ENCODE data around the gene TBC1D16.
"Not testable (repeated sequence)": the region's sequence is repeated elsewhere in the genome, so short reads cannot be mapped to it uniquely, and the experiment has no call there.

The TBC1D16 gene

DNA sequence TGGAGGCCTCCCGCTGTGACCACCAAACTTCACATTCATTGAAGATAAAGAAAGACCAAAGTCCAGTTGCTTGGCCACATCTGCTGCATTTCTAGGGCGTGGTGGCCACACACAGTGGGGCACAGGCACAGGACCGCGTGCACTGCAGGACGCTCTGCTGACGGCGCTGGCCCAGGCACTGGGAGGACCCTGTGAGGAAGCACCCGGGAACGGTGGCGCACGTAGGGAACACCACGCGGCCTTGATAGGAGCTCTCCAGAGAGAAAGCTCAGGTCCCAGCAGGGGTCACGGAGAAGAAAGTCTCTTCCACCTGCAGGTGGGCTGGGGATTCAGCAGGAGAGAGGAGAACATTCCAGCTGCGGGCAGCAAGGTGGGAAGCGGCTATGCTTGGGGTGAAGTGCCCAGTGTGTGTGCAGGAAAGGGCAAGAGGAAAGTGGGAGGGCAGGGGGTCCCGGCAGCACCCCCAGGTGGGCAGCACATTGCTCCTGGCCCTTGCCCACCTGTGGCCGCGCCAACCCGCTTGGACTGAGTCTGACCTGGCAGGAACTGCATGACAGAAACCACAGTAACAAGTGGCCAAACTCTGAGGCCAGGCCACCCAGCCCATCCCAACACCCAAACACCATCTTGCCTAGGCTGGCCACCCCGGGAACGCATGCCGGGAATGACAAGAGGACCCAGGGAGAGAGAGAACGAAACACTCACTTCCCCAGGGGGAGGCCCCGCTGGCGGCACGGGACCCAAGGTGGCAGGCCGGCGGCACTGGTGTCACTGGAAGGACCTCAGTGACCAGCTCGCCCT lies 32.8 kb downstream of the TBC1D16 start:
- Histone ChIP-seq H3K27ac (ENCODE audit: low read depth, low read length) (no peak overlapping the region), H3K27me3 (ENCODE audit: control insufficient read depth, insufficient read depth, low read length) (no peaks in the 10 kb centered on the region), H3K9ac (ENCODE audit: low read length) (no peak overlapping the region)

DNA sequence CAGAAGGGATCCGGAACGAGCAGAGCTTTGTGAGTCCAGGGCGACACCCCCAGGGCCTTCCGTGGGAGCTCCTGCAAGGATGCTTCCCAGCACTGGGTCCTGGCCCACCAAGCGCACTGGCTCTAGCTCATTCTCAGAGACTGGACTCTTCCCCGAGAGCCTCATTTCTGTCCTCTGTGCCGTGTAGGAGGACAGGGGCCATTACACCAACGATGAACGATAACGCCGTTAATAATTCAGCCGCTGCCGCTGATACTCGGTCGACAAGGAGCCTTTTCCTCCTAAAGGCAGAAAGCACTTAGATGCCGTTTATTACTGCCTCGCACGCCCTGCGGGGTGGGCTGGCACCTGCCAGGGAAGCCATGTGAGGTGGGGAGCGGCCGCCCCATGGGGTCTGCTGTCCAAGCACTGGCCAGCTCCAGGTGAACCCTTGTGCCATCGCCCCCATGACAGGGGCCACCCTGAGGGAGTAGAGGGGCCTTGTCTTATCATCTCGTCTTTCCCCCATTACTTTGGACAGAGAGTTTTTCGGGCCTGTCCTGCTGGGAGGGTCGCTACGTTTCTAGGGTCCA lies 33.5 kb downstream of the TBC1D16 start:
- no peak overlapping the region for H3K27ac ChIP-seq (ENCODE audit: low read depth, low read length)
- no peak overlapping the region for H3K4me3 ChIP-seq (ENCODE audit: low read length)
- no peaks in the 10 kb centered on the region for H3K27me3 ChIP-seq (ENCODE audit: control insufficient read depth, insufficient read depth, low read length)
- H3K4me1 ChIP-seq (ENCODE audit: control insufficient read depth, insufficient read depth, low read length) = no peaks in the 10 kb centered on the region
- H3K36me3 ChIP-seq (ENCODE audit: control insufficient read depth, insufficient read depth, low read length) = no peaks in the 10 kb centered on the region
- no peak overlapping the region for H3K9ac ChIP-seq (ENCODE audit: low read length)

More for the DNA sequence above, 32.8 kb downstream of the TBC1D16 start:
- Histone ChIP-seq H3K4me1 (ENCODE audit: control insufficient read depth, insufficient read depth, low read length) (no peaks in the 10 kb centered on the region), H3K4me3 (ENCODE audit: low read length) (no peak overlapping the region), H3K36me3 (ENCODE audit: control insufficient read depth, insufficient read depth, low read length) (no peaks in the 10 kb centered on the region)

DNA sequence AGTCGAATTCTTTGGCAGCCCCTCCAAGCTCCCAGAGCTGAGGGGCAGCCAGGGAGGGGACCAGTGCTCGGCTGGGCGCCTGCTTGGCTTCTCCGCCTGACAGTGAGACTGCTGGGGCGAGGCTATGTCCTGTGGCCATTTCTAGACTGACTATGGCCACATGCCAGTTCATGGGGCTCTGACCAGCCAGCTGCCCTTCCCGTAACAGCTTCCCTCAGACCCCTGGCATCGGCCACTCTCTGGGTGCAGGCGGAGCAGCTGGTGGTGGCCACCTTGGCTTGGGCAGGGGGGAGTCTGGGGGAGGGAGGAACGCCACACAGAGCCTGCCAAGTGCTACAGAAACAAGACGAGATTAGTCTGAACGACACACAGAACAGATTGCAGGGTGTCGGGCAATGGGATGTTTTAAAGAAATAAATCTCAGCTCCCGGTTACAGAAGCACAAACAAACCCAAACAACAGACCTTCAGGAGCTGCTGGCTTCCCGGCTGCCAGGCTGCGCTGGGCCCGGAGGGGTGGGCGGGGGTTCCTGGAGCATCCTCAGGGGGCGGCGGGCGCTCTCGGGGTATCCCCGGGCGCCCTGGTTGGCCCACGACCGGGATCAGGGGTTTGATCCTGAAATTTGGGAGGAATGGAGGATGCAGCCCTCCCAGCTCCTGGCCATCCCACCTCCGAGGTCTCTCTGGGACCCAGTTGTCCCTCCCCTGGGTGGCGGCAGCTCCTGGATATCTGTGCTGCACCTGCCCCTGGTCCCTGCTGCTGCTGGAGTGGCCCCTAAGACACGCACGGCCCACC lies 34.5 kb downstream of the TBC1D16 start:
- H3K4me3 ChIP-seq (ENCODE audit: low read length) = no peak overlapping the region
- no peaks in the 10 kb centered on the region for H3K4me1 ChIP-seq (ENCODE audit: control insufficient read depth, insufficient read depth, low read length)

DNA sequence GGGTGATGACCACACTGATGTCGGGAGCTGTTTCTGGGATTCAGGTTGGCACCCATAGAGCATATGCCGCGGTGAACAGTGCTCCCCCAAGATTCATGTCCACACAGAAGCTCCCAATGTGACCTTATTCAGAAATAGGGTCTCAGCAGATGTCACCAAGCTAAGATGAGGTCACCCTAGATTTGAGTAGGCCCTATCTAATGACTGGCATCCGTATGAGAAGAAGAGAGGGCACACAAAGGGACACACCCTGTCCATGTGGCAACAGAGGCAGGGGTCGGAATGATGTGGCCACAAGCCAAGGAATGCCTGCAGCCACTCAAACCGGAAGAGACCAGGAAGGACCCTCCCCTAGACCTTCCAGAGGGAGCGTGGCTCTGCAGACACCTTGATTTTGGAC lies 35.5 kb downstream of the TBC1D16 start:
- no peaks in the 10 kb centered on the region for H3K27me3 ChIP-seq (ENCODE audit: control insufficient read depth, insufficient read depth, low read length)
- H3K4me1 ChIP-seq (ENCODE audit: control insufficient read depth, insufficient read depth, low read length) = no peaks in the 10 kb centered on the region
- H3K4me3 ChIP-seq (ENCODE audit: low read length) = no peak overlapping the region
- H3K27ac ChIP-seq (ENCODE audit: low read depth, low read length) = no peak overlapping the region
- H3K9ac ChIP-seq (ENCODE audit: low read length) = no peak overlapping the region
- no peaks in the 10 kb centered on the region for H3K36me3 ChIP-seq (ENCODE audit: control insufficient read depth, insufficient read depth, low read length)

More for the DNA sequence above, 34.5 kb downstream of the TBC1D16 start:
- Histone ChIP-seq H3K36me3 (ENCODE audit: control insufficient read depth, insufficient read depth, low read length) (no peaks in the 10 kb centered on the region), H3K27me3 (ENCODE audit: control insufficient read depth, insufficient read depth, low read length) (no peaks in the 10 kb centered on the region), H3K9ac (ENCODE audit: low read length) (peak overlapping the region; percentile 7), H3K27ac (ENCODE audit: low read depth, low read length) (no peak overlapping the region)

DNA sequence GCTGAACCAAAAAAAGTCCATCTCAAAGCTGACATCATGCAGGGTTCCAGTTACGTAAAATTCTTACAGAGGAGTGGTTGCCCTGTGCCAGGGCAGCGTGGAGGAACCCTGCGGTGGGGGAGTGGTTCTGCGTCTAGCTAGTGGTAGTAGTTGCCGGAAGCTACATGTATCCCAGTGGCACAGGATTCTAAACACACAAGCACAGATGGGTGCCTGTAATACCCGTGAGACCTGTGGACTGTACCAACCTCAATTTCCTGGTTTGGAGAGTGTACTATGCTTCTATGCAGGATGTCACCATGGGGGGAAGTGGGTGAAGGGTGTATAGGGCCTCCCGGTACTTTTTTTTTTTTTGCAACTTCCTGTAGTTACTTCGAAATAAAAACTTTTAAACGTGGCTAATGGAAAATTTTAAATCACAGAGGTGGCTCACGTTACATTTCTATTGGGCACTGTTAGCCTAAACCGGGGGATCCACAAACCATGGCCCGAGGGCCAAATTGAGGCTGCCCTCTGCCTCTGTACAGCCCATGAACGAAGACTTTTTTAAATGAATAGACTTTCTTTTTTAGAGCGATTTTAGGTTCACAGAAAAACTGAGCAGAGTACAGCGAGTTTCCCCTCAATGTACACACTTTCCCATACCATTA lies 38.5 kb downstream of the TBC1D16 start:
- no peaks in the 10 kb centered on the region for H3K27me3 ChIP-seq (ENCODE audit: control insufficient read depth, insufficient read depth, low read length)
- H3K9ac ChIP-seq (ENCODE audit: low read length) = no peak overlapping the region
- peaks cover 12% of the 10 kb centered on the region for H3K4me1 ChIP-seq (ENCODE audit: control insufficient read depth, insufficient read depth, low read length)
- H3K36me3 ChIP-seq (ENCODE audit: control insufficient read depth, insufficient read depth, low read length) = no peaks in the 10 kb centered on the region
- H3K4me3 ChIP-seq (ENCODE audit: low read length) = no peak overlapping the region
- no peak overlapping the region for H3K27ac ChIP-seq (ENCODE audit: low read depth, low read length)

DNA sequence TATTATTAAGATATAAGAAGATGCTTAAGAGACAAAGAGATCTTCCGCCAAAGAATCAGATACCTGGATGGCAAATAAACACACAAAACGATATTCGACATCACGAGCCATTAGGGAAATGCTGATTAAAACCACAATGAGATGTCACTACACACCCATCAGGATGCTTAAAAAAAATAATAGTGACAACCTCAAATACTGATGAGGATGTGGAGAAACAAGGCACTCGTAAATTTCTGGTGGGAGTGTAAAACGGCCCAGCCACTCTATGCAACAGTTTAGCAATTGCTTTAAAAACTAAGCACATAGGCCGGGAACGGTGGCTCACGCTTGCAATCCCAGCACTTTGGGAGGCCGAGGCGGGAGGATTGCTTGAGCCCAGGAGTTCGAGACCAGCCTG lies 39.4 kb downstream of the TBC1D16 start:
- Histone ChIP-seq H3K4me1 (ENCODE audit: control insufficient read depth, insufficient read depth, low read length) (peaks cover 13% of the 10 kb centered on the region), H3K4me3 (ENCODE audit: low read length) (no peak overlapping the region), H3K9ac (ENCODE audit: low read length) (no peak overlapping the region), H3K27me3 (ENCODE audit: control insufficient read depth, insufficient read depth, low read length) (no peaks in the 10 kb centered on the region), H3K27ac (ENCODE audit: low read depth, low read length) (no peak overlapping the region), H3K36me3 (ENCODE audit: control insufficient read depth, insufficient read depth, low read length) (no peaks in the 10 kb centered on the region)

DNA sequence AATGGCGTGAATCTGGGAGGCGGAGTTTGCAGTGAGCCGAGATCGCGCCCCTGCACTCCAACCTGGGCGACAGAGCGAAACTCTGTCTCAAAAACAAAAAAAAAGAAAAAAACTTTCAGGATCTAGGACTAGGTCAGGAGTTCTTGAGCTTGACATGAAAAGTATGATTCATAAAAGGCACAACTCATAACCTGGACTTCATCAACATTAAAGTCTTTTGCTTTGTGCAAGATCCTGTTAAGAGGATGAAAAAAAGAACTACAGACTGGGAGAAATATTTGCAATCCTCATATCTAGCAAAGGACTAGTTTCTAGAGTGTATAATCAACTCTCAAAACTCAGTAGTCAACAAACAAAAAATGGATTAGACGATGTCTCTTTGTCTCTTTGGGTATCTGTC lies 40.0 kb downstream of the TBC1D16 start:
- H3K4me1 ChIP-seq (ENCODE audit: control insufficient read depth, insufficient read depth, low read length) = peaks cover 16% of the 10 kb centered on the region
- no peaks in the 10 kb centered on the region for H3K36me3 ChIP-seq (ENCODE audit: control insufficient read depth, insufficient read depth, low read length)
- no peak overlapping the region for H3K27ac ChIP-seq (ENCODE audit: low read depth, low read length)
- H3K4me3 ChIP-seq (ENCODE audit: low read length) = no peak overlapping the region
- no peaks in the 10 kb centered on the region for H3K27me3 ChIP-seq (ENCODE audit: control insufficient read depth, insufficient read depth, low read length)
- no peak overlapping the region for H3K9ac ChIP-seq (ENCODE audit: low read length)

DNA sequence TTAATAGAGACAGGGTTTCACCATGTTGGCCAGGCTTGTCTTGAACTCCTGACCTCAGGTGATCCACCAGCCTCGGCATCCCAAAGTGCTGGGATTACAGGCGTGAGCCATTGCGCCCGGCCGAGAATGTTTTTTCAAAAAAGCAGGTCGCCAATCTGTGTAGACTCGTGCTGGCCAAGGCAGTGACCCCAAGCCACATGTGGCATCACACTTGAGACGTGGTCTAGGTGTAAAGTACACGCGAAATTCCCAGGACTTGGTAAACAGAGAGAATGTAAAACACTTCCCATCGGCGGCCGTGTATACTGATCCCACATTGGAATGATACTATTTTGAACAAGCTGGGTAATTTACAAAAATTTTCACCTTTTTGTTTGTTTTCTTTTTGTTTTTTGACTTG lies 41.1 kb downstream of the TBC1D16 start:
- H3K4me3 ChIP-seq (ENCODE audit: low read length) = no peak overlapping the region
- peaks cover 16% of the 10 kb centered on the region for H3K4me1 ChIP-seq (ENCODE audit: control insufficient read depth, insufficient read depth, low read length)
- no peaks in the 10 kb centered on the region for H3K36me3 ChIP-seq (ENCODE audit: control insufficient read depth, insufficient read depth, low read length)
- H3K27ac ChIP-seq (ENCODE audit: low read depth, low read length) = no peak overlapping the region
- H3K9ac ChIP-seq (ENCODE audit: low read length) = no peak overlapping the region
- no peaks in the 10 kb centered on the region for H3K27me3 ChIP-seq (ENCODE audit: control insufficient read depth, insufficient read depth, low read length)

DNA sequence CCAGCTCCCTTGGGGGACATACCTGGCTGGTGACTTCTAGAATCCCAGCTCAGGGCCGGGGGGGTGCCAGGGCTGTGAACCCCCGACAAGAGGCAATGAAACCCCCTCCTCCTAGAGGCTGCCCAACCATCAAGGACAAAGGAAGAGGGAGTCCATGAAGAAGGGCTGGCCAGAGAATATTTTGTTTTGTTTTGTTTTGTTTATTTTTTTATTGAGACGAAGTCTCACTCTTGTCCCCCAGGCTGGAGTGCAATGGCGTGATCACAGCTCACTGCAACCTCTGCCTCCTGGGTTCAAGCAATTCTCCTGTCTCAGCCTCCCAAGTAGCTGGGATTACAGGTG lies 41.5 kb downstream of the TBC1D16 start:
- H3K4me1 ChIP-seq (ENCODE audit: control insufficient read depth, insufficient read depth, low read length) = peaks cover 16% of the 10 kb centered on the region
- H3K27ac ChIP-seq (ENCODE audit: low read depth, low read length); H3K9ac ChIP-seq (ENCODE audit: low read length); H3K4me3 ChIP-seq (ENCODE audit: low read length); H3K27me3 ChIP-seq (ENCODE audit: control insufficient read depth, insufficient read depth, low read length); H3K36me3 ChIP-seq (ENCODE audit: control insufficient read depth, insufficient read depth, low read length): not testable (repeated sequence)

DNA sequence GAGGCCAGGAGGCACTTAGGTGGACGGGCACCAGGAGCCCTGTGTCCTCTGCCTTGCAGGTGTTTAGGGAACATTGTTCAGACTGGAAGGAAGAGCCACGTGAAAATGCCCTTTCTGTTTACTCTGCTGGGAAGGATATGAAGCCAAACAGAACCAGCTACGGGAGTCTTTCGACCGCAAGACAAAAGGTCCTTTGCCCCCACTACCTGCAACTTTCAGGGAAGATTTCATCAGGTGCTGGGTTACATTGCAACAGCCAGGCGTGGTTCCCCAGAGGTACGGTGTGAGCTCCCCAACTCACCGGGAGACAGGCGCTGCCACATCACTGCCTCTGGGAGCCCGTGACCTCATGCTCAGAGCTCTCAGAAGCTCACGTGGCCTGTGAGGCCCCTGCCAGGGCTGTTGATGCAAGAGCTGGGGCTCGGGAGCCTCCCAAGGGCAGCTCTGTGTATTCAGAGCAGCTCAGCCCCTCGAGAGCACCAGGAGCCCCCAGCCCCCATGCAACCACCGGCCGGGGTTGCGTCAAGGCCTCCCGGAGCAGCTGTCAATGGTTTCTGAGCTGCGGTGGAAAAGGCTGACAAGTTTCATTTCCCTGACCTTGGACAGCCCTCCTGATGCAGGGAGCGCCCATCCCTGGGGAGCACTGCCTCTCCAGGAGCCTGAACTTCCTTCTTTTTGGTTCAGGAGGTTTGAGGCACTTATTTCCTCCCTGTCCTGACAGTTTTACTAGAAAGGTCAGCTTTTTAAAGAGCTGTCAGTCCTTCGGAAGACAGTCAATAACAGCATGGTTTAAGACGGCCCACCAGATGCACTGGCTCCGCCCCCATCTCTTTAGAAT lies 42.1 kb downstream of the TBC1D16 start:
- peaks cover 16% of the 10 kb centered on the region for H3K4me1 ChIP-seq (ENCODE audit: control insufficient read depth, insufficient read depth, low read length)
- no peak overlapping the region for H3K27ac ChIP-seq (ENCODE audit: low read depth, low read length)
- no peaks in the 10 kb centered on the region for H3K36me3 ChIP-seq (ENCODE audit: control insufficient read depth, insufficient read depth, low read length)
- H3K4me3 ChIP-seq (ENCODE audit: low read length) = peak overlapping the region; percentile 15
- no peak overlapping the region for H3K9ac ChIP-seq (ENCODE audit: low read length)
- H3K27me3 ChIP-seq (ENCODE audit: control insufficient read depth, insufficient read depth, low read length) = no peaks in the 10 kb centered on the region

DNA sequence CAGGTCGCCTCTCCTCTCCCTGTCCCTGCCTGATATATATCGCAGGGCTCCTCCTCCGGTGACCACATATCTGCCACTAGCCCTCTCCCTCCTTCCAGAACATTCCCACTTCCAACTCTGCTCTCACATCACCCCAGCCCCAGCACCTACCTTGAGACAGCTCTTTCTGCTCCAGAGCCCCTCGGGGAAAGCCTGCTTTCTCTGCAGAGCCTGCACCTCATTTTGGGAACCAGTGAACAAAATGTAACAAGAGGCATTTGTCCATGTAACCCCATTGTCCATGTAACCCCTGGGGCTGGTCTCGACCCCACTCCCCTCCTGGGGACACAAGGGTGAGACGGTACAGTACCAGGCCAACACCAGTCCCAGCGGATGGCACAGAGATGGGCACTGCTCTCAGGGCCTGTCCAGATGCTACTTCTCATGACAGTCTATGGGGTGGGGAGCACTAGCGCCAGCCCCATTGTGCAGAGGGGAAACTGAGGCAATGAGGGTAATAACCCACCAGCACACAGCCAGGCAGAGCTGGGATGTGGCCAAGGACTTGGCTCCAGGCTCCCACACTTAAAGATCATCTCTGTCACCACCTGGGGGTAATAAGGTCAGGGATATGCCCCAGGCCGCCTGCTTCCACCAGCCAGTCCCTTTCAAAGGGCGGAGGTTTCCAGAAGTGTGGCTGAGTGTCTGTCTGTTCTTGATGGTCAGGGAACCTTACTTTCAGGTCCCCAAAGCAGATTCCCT lies 42.9 kb downstream of the TBC1D16 start:
- Histone ChIP-seq H3K36me3 (ENCODE audit: control insufficient read depth, insufficient read depth, low read length) (no peaks in the 10 kb centered on the region), H3K4me1 (ENCODE audit: control insufficient read depth, insufficient read depth, low read length) (peaks cover 16% of the 10 kb centered on the region), H3K27ac (ENCODE audit: low read depth, low read length) (no peak overlapping the region), H3K9ac (ENCODE audit: low read length) (no peak overlapping the region), H3K4me3 (ENCODE audit: low read length) (no peak overlapping the region), H3K27me3 (ENCODE audit: control insufficient read depth, insufficient read depth, low read length) (no peaks in the 10 kb centered on the region)
